GM21526 (cell line): Measurements from ENCODE around the gene CACNA1D.

ENCODE experiments used
- ATAC-seq: cut with Tn5 transposase; IDR thresholded peaks from one replicate; pipeline ENCODE4 v1.9.1; 2021; ENCODE audit warnings: moderate library complexity; ENCODE audit not compliant: unreplicated experiment, low FRiP score

CACNA1D gene

DNA sequence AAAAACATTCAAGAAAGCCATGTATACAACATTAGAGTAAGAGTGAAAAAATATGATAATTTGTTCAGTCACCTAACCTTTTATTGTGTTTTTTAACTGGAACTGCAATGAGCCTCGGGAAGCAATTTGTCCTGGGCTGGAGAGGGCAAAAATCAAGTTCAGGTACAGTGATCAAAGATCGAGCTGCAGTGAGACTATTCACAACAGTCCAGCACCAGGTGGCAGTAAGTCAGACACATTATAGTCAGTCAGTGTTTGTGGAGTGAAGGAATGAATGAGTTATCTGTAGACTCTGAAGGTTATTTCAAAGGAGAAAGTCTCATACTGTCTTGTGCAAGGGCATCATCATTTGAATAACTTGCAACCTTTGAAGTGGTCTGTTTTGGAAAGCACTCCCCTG is 235.2 kb downstream of the CACNA1D start:
- no peak for ATAC-seq

GRCh38 chr3:53730576-53730975 is 236.2 kb downstream of the CACNA1D start:
- ATAC-seq: no peak

DNA sequence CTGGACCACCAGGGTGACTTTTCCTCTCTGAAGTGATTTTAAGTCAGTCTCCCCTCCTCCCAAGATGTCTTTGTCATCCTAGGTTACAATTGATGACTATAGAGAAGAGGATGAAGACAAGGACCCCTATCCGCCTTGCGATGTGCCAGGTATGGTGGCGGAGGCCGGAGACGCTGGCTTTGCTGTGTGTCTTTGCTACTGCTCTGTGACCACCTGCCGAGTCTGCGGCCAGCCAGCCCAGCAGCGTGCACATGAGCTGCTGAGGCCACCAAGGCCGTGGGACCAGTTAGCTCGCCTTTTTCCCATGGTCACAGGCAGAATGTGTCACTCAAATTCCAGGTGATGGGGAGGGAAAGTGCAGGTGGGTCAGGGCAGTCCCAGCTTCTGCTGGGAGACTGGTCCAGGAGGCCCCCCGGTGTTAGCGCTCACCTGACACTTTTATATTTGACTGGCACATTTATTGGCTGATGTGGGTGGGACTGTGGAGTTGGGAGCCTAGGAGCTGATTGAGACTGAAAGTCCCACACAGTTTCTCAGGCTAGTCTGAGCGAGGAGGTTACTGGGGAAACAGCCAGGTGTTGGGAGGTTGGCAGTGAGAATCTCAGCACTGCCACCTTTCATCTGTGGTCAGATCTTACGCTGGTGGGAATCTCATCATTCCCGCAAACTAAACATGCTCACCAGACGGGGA is 237.7 kb downstream of the CACNA1D start:
- ATAC-seq: no peak

GRCh38 chr3:53733446-53733845 is 239.0 kb downstream of the CACNA1D start:
- no peak for ATAC-seq

- ATAC-seq: no peak
Measured at GRCh38 chr3:53739966-53740365, 245.6 kb downstream of the CACNA1D start.

GRCh38 chr3:53740956-53741355 is 246.5 kb downstream of the CACNA1D start:
- no peak for ATAC-seq

GRCh38 chr3:53744351-53744750 is 249.9 kb downstream of the CACNA1D start:
- ATAC-seq: no peak

GRCh38 chr3:53747559-53747958 is 253.1 kb downstream of the CACNA1D start:
- ATAC-seq: no peak

DNA sequence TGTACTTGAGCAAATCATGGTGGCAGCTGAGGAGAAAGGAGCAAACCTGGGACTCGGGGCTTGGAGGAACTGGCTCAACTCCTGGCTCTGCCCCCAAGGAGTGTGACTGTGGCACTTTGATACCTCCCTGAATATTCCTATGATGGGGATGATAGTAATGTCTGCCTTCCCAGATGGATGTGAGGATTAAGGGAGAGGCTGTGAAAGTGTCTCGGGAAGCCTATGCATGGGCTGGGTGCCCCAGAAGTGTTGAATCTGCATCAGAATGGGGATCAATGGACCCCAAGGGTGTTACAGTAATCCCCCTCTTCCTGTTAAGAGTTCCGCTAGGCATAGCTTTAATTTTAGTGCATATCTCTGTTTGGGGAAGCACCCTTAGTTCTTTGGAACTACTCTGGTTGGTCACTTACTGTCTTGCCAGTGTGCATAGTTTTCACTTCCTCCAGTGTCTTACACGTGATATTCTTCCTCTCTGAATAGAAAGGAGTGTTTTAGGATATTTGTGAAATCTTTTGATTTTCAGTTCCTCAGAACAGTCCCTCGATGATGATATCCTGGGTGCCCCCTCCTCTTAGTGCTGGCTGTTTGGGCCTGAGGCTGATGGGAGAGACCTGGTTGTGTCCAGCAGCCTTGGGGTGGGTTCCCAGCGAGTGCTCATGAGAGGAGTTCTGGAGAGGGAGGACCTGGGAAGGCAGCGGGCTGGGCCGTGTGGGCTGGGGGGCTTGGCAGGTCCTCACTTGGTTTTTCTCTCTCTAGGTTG is 254.3 kb downstream of the CACNA1D start:
- ATAC-seq: peak; percentile 94

- no peak for ATAC-seq
Measured at GRCh38 chr3:53749448-53749847, 255.0 kb downstream of the CACNA1D start.

- ATAC-seq: no peak
Measured at GRCh38 chr3:53750253-53751210, 256.1 kb downstream of the CACNA1D start.

GRCh38 chr3:53753518-53754183 is 259.2 kb downstream of the CACNA1D start:
- no peak for ATAC-seq

DNA sequence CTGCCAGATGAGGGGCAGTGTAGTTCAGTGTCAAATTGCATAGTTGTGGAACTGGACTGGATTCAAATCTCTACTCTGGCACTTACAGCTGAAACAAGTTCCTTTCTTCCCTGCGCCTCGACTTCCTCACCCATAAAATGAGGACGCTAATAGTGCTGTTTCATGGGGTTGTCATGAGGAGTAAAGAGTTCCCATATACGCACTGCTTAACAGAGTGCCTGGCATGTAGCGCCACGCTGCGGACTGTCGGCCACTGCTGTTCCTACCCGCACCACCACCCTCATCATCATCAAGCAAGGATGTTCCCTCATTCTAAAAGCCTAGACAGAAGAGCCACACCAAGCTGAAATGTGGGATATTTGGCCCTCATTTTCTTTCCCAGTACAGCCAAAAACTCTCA is 259.9 kb downstream of the CACNA1D start:
- ATAC-seq: no peak

GRCh38 chr3:53758846-53759245 is 264.4 kb downstream of the CACNA1D start:
- ATAC-seq: no peak

DNA sequence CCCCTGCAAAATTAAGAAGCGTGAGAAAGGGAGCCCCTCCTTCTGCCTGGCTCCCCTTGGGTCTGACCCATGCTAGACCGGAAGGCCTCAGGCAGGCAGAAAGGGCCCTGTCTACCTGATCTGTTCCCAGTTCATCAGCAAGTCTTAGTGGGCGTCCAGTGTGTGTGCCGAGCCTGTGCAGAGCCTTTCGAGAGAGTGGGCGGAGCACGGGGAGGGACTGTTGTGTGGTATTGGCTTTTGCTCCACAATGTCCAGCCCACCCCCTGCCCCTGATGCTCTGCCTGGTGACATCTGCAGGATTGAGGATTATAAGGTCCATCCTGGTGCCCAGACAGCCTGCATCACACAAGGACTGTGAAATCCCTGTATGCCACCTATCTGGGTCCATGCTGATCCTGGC is 268.9 kb downstream of the CACNA1D start:
- ATAC-seq: no peak

- no peak for ATAC-seq
Measured at GRCh38 chr3:53764026-53764775, 269.8 kb downstream of the CACNA1D start.

- no peak for ATAC-seq
Measured at GRCh38 chr3:53765753-53766152, 271.3 kb downstream of the CACNA1D start.

DNA sequence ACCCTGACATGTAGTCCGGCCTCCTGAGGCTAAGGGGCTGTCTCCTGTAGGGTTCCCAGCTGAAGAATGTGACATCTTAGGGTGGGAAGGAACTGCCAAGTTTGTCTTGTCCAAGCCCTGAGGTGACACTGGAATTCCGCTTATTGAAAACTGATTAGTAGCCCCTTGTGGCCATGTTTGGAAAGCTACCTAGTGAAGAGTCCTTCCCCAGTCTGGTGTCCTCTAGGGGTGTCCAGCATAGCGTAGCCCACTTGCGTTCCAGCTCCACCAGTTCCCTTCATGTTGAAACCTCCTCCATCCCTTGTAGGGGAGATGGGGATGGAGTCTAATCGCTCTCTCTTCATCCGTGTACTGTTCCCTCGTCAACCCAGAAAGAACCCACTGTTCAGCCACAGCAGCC is 272.3 kb downstream of the CACNA1D start:
- no peak for ATAC-seq

DNA sequence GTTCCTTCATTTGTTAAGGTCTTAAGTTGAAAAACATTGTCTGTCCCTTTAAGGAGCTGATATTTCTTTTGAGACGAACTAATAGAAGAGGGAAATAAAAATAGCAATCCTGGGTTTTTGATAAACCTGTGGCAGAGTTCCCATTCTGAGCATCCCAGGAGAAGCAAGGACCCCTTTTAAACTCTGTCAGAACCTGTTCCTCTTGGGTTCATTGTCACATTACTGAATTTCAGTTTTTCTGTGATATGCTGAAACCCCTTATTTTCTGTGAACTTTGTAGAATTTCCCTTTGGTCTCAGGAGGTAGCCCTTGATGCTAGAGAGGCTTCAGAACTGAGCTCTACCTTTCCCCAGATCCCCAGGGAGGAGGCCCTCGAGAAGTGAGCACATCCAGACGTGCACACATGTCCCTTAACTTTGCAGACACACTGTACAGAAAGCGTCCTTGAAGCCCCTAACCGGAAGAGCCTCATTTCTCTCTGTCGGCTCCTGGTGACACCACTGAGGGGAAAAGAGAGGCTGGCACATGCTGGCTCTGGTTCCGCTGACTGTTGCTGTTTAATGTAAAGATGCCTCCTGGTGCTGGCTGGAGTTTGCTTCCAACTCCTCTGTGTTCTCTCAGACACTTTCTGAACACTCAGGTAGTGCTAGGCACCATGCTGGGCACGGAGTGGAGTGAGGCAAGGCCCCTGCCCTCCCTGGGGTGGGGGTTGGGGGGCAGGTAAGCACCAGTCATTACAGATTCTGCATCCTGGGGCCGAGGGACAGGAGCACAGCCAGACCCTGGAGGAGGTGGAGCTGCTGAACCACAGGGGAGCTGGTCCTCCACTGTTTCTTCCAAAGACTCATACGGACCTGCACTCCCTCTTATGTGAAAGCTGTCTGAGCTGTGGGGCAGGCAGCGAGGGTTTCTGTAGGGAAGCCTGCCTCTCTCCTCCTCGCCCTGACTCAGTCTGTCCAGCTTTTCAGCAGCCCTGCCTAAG is 274.4 kb downstream of the CACNA1D start:
- no peak for ATAC-seq
